Tibial nerve (tissue), 4 donors: ENCODE results near the gene AP2B1. TPM values are rescaled to one million over a fixed set of nuclear protein-coding genes. Genes with fewer than 3 reads are reported as not detected.
A peak's percentile ranks its signal among the peaks of the same experiment; 100 is the strongest.

Experiments used
- DNase-seq, 2 donors: peaks; one replicate each; pipeline ENCODE4 v3.0.0-alpha.2; 2019; ENCODE audit warnings: low spot score in 2 of 2
- H3K27ac ChIP-seq, 4 donors: fragments of 200-600 bp; sonication (generic) in 3 of 4; one replicate each; pipeline ENCODE4 v1.5.1; 2017 to 2019; ENCODE audit warnings: mild to moderate bottlenecking in 1 of 4
- H3K27me3 ChIP-seq, 2 donors: fragments of 200-600 bp; sonication (generic) in 1 of 2; one replicate each; pipeline versions ENCODE4 v1.5.1 to v1.6.0; 2017 to 2019
- H3K36me3 ChIP-seq, 3 donors: fragments of 200-600 bp; sonication (generic); one replicate each; pipeline ENCODE4 v1.5.1; 2018 to 2019
- H3K4me1 ChIP-seq, 4 donors: fragments of 200-600 bp; sonication (generic) in 3 of 4; one replicate each; pipeline ENCODE4 v1.5.1; 2017 to 2019
- H3K4me3 ChIP-seq, 4 donors: fragments of 200-600 bp; sonication (generic) in 3 of 4; one replicate each; pipeline ENCODE4 v1.5.1; 2017 to 2019; ENCODE audit warnings: mild to moderate bottlenecking in 1 of 4, moderate library complexity in 1 of 4
- H3K9me3 ChIP-seq, 4 donors: fragments of 200-600 bp; sonication (generic) in 3 of 4; one replicate each; pipeline ENCODE4 v1.5.1; 2017 to 2019
- CTCF ChIP-seq, 5 experiments: fragments of 200-600 bp in 3 of 5; fragments of 450-650 bp in 2 of 5; sonication (generic) in 3 of 5; IDR thresholded peaks; one replicate each; pipeline ENCODE4 v1.5.1; 2016 to 2019; ENCODE audit warnings: antibody characterized with exemption in 5 of 5, mild to moderate bottlenecking in 3 of 5, moderate library complexity in 2 of 5
- EP300 ChIP-seq, 2 donors: sonication (generic); formaldehyde crosslinking; IDR thresholded peaks; one replicate each; pipeline ENCODE4 v1.6.1; 2017; ENCODE audit warnings: antibody characterized with exemption in 2 of 2, mild to moderate bottlenecking in 1 of 2
- POLR2A ChIP-seq, 2 donors: fragments of 450-650 bp; IDR thresholded peaks; one replicate each; pipeline ENCODE4 v1.6.1; 2017; ENCODE audit warnings: antibody characterized with exemption in 2 of 2, mild to moderate bottlenecking in 2 of 2, moderate library complexity in 2 of 2
- WGBS, 2 donors: methylation state at CpG; one replicate each; pipeline ENCODE4 v1.1.5; 2018; 5-methylcytosine and 5-hydroxymethylcytosine counted together
- total RNA-seq, 4 donors: library from RNA; depleted of rRNA; stranded (reverse); fragments of >200 nt; gene quantifications; one replicate each; pipeline ENCODE4 v1.1.0, GENCODE V29; 2016

The AP2B1 gene
- total RNA-seq, 4 donors from 2014 or later, result 59.9 to 77.7 (median 62.0) TPM

DNA sequence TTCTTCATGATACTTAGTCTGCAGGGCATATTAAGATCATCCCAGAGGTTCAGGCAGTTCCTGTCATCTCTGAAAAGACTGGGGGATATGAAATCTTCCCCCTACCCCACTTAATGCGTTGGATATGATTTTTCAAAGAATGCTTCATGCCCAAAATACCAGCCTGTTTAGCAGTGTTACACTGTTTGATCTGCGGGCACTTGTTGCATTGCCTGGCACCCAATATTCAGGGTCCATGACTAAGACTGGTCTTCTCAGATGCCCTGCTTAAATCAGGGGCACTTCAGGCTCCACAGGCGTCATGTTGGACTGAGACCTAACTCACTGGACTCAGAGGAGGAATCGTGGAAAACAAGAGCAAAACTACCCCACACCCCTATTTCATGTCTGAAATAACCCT, 137.9 kb downstream of the AP2B1 start:
- no peaks in the 10 kb centered on the region for H3K27me3 ChIP-seq
- DNase-seq, result no peak
- TF ChIP-seq POLR2A (IDR thresholded peaks at IDR 0.05), result no peak
- no peak for TF ChIP-seq EP300 (IDR thresholded peaks at IDR 0.05)
- TF ChIP-seq CTCF (IDR thresholded peaks at IDR 0.05), result no peak
- no peak overlapping the region for H3K27ac ChIP-seq
- no peaks in the 10 kb centered on the region for H3K9me3 ChIP-seq
- H3K4me1 ChIP-seq, result peaks cover 0 to 26% (median 9%) of the 10 kb centered on the region in 4 donors
- WGBS, 2 donors, result 87 to 88% methylated on average over 4 of the region's 4 CpGs
- peaks cover 0 to 43% (median 20%) of the 10 kb centered on the region in 3 donors for H3K36me3 ChIP-seq
- H3K4me3 ChIP-seq, result no peak overlapping the region

GRCh38 chr17:35725802-35726126, 138.6 kb downstream of the AP2B1 start:
- no peak for DNase-seq
- H3K9me3 ChIP-seq, result no peaks in the 10 kb centered on the region
- no peak overlapping the region for H3K4me3 ChIP-seq
- H3K27ac ChIP-seq, result peak overlapping the region in 1 of 4 donors; percentile 28
- peaks cover 0 to 43% (median 20%) of the 10 kb centered on the region in 3 donors for H3K36me3 ChIP-seq
- H3K27me3 ChIP-seq, result no peaks in the 10 kb centered on the region
- peaks cover 0 to 32% (median 11%) of the 10 kb centered on the region in 4 donors for H3K4me1 ChIP-seq
- WGBS, 2 donors, result 51 to 54% methylated on average over 2 of the region's 2 CpGs
- TF ChIP-seq EP300 (IDR thresholded peaks at IDR 0.05), result no peak
- TF ChIP-seq POLR2A (IDR thresholded peaks at IDR 0.05), result no peak
- TF ChIP-seq CTCF (IDR thresholded peaks at IDR 0.05), result no peak

GRCh38 chr17:35726127-35726952, 139.2 kb downstream of the AP2B1 start:
- Histone ChIP-seq H3K27ac (peak overlapping the region in 2 of 4 donors; percentile 5 to 38), H3K9me3 (no peaks in the 10 kb centered on the region), H3K4me3 (no peak overlapping the region), H3K36me3 (peaks cover 0 to 41% (median 20%) of the 10 kb centered on the region in 3 donors), H3K4me1 (peaks cover 0 to 38% (median 16%) of the 10 kb centered on the region in 4 donors), H3K27me3 (no peaks in the 10 kb centered on the region)
- no peak for TF ChIP-seq POLR2A (IDR thresholded peaks at IDR 0.05)
- TF ChIP-seq CTCF (IDR thresholded peaks at IDR 0.05), result no peak
- no peak for TF ChIP-seq EP300 (IDR thresholded peaks at IDR 0.05)
- DNase-seq, result peak; percentile 53 to 65
- WGBS, 2 donors, result 32 to 54% methylated on average over 2 to 6 of the region's 6 CpGs

DNA sequence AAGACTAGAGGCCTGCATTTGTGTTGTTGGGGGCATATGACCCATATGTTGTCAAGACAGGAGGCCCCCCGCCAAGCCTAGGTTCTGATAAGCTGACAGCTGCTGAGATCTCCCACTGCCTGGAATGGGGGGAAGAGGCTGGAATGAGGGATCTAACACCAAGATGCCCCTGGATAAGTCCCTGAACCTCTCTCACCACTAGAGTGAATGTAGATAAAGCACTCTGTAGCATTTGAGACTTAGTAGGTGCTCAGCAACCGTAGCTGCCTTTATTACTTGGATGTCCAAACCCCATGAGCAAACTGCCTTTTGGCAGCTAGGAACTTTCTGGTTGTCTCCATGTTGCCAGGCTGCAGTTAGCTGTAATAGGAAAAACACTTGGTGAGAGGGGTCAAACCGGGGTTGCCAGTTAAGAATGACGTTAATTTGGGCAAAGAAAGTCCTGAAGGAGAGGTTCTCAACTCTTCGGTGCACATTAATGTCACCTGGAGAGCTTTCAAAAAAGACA, 139.9 kb downstream of the AP2B1 start:
- WGBS, 2 donors, result 63 to 71% methylated on average over 5 of the region's 5 CpGs
- Histone ChIP-seq H3K27ac (peak overlapping the region in 2 of 4 donors; percentile 5 to 38), H3K9me3 (no peaks in the 10 kb centered on the region), H3K4me3 (no peak overlapping the region), H3K36me3 (peaks cover 0 to 35% (median 20%) of the 10 kb centered on the region in 3 donors), H3K4me1 (peaks cover 0 to 42% (median 17%) of the 10 kb centered on the region in 4 donors), H3K27me3 (no peaks in the 10 kb centered on the region)
- TF ChIP-seq EP300 (IDR thresholded peaks at IDR 0.05), result no peak
- no peak for TF ChIP-seq CTCF (IDR thresholded peaks at IDR 0.05)
- TF ChIP-seq POLR2A (IDR thresholded peaks at IDR 0.05), result no peak
- DNase-seq, result no peak

DNA sequence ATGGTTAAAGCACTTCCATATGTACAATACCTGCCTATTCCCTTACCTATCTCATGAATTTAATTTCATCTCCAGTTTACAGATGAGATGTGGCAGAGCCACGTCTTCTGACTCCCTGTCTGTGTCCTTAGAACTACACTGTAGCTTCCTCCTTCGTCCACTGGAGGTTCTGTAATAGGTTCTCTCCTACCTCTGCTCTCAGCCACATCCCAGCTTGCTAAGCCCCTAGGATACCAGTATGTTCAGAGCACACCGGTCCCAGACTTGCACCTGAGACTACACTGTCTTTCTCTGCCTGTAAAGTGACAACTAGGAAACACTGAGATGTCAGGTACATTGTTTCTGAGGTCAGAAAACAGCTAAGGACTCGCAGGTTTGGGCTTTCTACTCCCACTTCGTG, 140.5 kb downstream of the AP2B1 start:
- DNase-seq, result no peak
- no peak for TF ChIP-seq CTCF (IDR thresholded peaks at IDR 0.05)
- TF ChIP-seq EP300 (IDR thresholded peaks at IDR 0.05), result no peak
- no peak for TF ChIP-seq POLR2A (IDR thresholded peaks at IDR 0.05)
- H3K4me3 ChIP-seq, result no peak overlapping the region
- WGBS, 2 donors, result 84 to 86% methylated on average over 5 of the region's 5 CpGs
- no peaks in the 10 kb centered on the region for H3K27me3 ChIP-seq
- H3K36me3 ChIP-seq, result peaks cover 0 to 31% (median 20%) of the 10 kb centered on the region in 3 donors
- H3K4me1 ChIP-seq, result peaks cover 0 to 48% (median 17%) of the 10 kb centered on the region in 4 donors
- no peaks in the 10 kb centered on the region for H3K9me3 ChIP-seq
- H3K27ac ChIP-seq, result no peak overlapping the region
